Inflammatory macrophage (primary cell): ENCODE data around the gene FAM81A.
"Not testable (repeated sequence)": the region's sequence is repeated elsewhere in the genome, so short reads cannot be mapped to it uniquely, and the experiment has no call there.

Experiments
- DNase-seq, 2 donors: peaks; one replicate each; pipeline ENCODE4 v3.0.0-alpha.2; 2020 to 2022

Gene FAM81A

DNA sequence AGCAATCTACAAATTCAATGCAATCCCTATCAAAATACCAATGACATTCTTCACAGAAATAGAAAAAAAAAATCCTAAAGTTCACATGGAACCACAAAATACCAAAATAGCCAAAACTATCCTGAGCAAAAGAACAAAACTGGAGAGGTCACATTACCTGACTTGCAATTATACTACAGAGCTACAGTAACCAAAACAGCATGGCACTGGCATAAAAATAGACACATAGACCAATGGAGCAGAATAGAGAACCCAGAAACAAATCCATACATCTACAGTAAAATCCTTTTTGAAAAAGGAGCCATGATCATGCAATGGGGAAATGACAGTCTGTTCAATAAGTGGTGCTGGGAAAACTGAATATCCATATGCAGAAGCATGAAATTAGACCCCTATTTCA is 51.5 kb downstream of the FAM81A start:
- DNase-seq = not testable (repeated sequence)

DNA sequence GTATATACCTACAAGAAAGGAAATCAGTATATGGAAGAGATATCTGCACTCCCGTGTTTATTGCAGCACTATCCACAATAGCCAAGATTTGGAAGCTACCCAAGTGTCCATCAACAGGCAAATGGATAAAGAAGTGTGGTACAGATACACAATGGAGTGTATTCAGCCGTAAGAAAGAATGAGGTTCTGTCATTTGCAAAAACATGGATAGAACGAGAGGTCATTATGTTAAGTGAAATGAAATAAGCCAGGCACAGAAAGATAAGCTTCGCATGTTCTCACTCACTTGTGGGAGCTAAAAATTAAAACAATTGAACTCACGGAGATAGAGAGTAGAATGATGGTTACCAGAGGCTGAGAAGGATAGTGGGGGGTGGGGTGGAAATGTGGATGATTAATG is 53.1 kb downstream of the FAM81A start:
- no peak for DNase-seq

DNA sequence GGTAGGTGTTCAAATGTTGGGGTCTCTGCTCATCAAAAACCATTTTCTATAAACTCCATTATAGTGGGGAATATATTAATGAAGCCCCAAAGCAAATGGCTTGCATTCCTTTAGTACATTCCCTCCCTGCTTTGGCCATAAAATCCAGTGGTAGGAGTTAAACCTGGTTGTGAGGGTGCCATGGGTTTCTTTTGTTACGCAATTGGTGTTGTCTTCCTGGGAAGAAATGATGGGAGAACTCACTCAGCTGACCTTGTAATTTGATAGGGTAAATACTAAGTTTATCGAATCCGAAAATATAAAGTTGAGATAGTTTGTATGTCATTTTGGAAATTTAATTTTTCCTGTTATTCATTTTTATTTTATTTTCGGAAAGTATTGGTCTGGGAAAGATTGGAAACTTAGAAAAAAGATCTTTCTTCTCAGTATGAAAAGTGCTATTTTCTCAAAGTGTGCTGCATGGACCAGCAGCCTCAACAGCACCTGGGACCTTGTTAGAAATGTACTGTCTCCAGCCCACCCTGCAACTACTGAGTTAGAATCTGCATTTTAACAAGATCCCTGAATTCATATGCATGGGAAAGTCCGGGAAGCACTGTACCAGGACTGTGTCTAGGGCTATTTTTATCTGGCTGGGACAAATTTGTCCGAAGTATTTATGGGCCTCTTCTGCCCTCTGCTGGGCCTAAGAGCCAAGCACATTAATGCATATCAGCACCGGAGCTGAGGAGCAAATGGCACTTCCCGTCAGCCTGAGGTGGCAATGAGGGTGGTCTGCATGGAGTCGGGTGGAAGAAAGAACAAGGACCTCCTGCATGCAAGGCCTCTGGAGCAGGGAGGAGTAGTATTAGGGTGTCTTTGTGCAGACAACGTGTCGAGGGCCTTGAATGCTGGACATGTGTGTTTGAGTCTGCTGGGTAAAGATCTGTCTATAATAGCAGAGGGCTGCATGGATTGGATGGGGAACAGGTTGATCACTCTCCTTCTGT is 54.7 kb downstream of the FAM81A start:
- DNase-seq = peak; percentile 64

DNA sequence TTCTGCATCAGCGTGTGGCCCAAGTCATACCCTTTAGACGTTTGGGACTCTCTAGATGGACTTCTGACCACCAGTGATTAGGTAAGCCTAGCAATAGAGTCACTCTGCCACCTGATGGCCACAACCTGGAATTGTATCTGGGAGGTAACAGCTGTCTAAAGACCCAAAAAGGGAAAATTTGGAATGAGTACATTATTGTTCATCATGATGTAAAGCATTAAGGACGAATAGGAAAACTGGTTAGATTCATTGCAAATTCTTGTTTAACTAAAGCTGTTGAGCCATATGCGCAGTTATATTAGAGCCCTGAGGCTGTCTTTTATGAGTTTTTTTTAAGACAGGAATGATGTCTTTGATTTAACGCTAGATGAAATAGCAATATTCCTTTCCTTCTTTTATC is 63.6 kb downstream of the FAM81A start:
- peak; percentile 58 to 59 for DNase-seq

DNA sequence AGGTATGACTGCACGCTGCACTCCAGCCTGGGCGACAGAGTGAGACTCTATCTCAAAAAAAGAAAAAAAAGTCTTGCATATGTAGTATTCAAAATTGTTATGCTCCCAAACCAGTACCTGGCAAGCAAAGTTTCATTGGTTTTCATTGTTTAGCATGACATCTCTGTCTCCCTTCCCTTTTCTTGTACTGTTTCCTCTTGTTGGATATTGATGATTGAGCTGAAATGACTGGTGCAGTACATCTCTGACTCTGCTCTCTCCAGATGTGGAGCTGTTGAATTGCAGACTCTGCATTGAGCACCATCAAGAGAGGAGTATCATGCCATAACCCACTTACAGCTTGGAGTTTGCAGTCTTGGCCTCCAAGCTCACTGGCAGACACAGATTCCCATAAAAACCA is 77.2 kb downstream of the FAM81A start:
- DNase-seq = no peak

DNA sequence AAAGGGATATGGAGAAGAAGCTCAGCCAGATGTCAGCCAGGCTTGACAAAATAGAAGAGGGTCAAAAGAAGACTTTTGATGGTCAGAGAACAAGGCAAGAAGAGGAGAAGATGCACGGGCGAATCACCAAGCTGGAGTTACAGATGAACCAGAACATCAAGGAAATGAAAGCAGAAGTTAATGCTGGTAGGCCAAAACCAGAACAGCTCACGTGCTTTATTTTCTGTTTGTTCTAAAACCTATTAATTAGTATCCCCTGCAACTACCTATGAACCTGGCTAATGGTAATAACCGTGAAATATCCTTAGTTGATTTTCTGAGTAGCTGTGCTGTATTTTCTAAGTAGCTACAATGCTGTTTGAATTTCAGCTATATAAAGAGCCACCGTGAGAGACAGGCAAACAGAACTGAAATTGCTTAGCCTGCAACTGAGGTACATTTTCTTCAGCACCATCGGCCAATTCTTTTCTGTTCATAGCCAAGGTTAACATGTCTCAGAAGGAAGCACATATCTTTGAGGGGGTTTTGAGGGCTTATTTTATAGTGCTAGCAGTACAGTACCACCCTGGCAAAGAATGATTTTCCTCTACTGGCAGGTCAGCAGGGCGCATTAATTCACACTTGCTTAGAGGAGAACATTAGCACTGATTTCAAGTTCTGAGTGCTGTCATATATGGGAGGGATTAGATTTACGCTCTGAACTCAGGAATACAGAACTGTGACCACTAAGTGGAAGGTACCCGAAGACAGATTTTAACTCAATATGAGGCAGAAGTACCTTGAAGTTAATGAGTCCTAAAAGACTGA is 78.9 kb downstream of the FAM81A start:
- peak in 1 of 2 donors; percentile 23 for DNase-seq

DNA sequence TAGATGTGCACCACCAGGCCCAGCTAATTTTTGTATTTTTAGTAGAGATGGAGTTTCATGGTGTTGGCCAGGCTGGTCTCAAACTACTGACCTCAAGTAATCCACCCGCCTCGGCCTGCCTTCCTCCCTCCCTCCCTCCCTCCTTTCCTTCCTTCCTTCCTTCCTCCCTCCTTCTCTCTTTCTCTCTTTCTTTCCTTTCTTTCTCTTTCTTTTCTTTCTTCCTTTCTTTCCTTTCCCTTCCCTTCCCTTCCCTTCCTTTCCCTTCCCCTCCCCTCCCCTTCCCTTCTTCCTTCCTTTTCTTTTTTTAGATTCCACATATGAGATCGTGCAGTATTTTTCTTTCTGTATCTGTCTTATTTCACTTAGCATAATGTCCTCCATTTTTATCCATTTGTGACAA is 81.3 kb downstream of the FAM81A start:
- DNase-seq = no peak

DNA sequence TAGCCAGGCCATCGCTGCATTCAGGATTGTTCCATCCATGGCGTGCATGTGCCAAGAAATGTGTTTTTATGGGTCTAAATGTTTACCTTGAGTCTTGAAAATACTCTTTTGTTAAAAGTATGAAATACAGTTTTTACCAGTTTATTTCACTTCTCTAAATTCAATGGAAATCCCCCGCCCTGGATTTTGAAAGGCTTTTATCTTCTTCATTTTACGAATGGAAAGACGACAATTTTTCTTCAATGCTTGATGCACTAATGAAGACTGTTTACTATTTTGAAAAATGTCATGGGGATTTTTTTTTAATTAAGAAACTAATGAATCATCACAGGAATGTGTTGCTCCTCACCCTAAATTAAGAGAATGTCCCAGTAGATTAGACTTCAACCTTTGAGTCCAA is 83.5 kb downstream of the FAM81A start:
- peak; percentile 17 to 52 for DNase-seq

DNA sequence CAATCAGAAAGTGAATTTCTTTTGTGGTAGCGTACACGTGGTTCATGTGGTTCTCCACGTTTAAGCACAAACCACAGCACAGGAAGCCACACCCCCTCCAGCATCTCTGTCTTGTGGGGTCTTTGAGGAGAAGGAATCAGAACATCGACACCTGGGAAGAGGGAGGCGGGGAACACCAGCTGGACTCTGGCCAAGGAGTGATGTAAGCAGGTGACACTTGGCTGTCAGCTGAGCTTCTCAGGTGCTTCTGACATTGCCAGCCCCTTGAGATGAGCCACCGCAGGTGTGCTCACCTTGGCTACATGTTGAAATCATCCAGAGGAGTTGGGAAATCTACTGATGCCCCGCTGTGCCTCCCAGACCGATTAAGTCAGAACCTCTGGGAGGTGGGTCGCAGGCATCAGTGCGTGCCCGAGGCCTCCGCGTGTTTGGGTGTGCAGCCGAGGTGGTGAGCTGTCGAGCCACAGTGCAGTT is 85.0 kb downstream of the FAM81A start:
- DNase-seq = peak in 1 of 2 donors; percentile 18

DNA sequence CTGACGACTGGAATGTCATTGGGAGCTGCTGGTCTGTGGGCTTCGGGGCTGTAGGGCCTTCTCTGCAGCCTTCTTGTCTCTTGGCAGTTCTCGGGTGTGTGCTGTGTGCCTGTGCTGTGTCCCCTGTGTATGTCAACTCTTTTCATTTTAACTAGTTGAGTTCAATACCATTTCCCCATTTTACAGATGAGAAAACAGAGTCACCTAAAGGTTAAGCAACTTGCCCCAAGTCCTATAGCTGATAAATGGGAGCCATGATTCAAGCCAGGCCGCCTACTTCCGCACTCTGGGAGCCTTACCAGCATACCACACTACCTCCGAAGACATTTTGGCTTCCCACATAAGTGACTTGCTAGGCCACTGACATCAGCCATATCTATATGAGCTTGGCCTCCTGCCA is 85.7 kb downstream of the FAM81A start:
- no peak for DNase-seq

DNA sequence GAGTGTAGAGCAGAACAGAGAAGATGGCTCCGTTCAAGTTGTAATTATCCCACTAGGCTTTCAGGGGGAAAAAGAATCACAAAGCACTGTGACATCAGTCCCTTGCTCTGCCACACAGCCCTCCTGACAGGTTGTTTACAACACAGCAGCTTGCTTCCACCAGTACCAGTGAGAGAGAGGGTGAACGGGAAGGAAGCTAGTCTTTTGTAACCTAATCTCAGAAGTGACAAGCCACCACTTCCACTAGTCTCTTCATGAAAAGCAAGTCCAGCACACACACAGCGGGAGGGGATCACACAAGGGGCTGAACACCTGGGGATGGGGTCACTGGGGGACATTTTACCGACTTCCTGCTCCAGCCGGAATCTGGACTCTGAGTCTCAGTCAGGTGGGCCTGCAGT is 86.3 kb downstream of the FAM81A start:
- DNase-seq = peak; percentile 77 to 80

DNA sequence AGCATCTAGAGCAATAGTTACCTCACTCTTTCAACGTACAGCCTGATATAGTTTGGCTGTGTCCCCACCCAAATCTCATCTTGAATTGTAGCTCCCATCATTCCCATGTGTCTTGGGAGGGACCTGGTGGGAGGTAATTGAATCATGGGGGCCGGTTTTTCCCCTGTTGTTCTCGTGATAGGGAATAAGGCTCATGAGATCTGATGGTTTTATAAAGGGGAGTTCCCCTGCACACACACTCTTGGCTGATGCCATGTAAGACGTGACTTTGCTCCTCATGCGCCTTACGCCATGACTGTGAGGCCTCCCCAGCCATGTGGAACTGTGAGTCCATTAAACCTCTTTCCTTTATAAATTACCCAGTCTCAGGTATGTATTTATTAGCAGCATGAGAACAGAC is 88.5 kb downstream of the FAM81A start:
- not testable (repeated sequence) for DNase-seq

DNA sequence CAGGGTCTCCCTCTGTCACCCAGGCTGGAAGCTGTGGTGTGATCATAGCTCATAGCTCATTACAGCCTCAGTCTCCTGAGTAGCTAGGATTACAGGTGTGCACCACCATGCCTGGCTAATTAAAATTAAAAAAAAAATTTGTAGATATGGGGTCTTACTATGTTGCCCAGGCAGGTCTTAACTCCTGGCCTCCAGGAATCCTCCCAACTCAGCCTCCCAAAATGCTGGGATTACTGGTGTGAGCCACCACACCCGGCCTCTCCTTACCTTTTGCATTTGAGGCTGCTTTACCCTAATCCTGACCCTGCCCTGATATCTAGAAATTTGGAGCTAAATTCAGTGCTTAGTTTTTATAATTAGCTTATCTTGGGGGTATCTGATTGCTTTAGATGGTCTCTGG is 90.4 kb downstream of the FAM81A start:
- no peak for DNase-seq

DNA sequence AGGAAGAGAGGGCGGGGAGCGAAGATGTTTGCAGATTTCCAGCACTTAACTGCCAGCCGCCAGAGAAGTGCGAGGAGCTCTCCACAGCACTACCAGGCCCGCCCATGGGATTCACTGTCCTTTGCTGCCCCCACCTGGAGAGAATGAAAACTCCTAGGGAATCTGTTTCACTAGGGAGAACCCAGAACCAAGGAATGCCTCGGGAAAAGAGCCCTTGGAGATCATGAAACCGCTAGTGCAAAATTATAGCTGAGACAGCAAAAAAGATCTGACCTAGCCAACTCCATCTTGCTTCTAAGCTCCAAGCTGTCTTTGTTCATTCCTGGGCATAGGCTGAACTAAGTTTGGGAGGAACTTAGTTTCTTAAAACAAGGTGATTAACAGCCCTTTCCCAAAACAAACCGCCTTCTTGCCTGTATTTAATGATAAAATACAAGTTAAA is 91.0 kb downstream of the FAM81A start:
- peak; percentile 83 to 84 for DNase-seq

DNA sequence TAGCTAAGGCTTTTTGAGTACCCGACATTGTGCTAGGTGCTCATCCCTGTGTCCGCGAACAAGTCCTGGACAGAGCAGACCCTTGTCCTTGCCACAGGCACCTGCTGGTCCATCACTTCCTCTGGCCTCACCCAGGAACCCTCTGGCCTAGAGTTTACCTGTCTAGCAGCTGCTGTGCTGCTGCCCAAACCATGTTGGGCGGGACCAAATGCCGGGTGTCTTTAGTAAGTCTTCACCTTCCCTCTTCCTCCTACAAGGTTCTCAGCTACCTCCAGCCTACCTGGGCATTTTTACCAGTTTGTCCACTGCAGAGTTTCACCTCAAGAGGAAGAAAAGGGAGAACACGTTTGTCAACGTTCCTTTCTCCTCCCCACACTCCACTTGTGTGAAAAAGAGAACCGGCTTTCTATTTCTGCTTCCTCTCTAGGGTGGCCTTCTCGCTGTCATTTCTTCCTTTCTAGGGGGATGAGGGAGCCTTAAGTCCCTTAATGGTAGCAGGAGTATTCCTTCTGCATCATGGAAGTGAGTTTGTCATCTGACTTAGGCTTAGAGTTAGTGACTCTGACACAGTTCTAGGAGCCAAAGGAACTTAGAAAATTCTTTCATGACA is 93.2 kb downstream of the FAM81A start:
- DNase-seq = peak; percentile 19 to 24

DNA sequence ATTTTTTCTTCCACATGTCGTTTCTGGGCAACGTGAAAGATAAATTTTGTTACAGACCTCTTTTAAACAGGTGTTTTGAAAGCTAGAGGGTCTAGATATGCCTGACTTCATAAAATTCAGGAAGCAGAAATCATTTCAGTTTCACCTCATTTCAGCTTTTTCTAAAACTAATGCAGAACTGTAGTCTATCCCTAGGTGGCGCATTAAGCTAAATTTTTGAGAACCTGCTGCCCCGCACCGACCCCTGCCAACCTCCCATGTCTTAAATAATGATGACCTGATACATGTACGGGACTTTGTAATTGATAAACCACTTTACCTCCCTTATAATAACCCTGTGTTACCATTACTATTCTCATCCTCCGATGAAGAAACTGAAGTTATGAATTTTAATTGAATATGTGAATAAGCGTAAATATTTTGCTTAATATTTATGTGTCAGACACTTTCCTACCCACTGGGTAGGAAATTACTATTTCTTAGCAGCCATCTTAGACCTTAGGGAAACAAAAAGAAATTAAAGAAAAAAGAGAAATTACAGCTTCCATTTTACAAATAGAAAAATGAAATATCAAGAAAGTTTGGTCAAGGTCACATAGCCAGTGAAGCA is 94.9 kb downstream of the FAM81A start:
- DNase-seq = peak; percentile 38 to 64

DNA sequence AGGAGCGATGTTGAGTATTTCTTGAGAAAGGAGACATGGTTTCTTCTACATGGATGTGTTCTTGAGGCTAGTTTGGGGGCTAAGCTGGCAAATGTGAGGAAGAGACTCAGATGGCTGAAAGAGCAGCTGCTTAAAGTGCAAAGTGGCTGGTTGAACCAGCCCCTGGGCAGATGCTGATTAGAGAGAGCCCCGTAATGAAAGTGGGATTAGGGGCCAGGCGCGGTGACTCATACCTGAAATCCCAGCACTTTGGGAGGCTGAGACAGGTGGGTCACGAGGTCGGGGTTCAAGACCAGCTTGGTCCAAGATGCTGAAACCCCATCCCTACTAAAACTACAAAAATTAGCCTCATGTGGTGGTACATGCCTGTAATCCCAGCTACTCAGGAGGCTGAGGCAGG is 98.6 kb downstream of the FAM81A start:
- DNase-seq = no peak

DNA sequence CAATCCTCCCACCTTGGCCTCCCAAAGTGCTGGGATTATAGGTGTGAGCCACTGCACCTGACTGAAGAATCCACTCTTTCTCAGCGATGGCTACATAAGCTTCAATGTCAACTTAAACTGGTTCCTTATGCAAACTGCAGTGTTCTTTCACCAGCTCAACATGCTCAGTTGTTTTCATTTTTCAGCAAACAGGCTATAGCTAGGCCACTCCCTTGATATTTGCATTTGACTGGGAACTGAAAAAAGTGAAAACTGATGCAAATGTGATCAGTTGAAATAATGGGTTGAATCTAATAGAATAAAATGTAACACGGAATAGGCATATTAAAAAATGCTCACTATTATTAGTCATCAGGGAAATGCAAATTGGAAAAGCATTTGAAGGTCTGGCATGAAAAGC is 99.4 kb downstream of the FAM81A start:
- DNase-seq = no peak

DNA sequence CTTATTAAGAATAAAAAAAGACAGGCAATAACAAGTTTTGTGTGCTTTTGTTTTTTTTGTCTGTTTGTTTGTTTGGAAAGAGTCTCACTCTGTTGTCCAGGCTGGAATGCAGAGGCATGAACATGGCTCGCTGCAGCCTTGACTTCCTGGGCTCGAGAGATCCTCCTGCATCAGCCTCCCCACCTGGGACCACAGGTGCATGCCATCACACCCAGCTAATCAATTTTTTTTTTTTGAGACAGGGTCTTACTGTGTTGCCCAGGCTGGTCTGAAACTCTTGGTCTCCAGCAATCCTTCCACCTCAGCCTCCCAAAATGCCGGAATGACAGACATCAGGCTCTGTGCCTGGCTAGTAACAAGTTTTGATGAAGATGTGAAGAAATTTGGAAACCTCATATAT is 100.5 kb downstream of the FAM81A start:
- DNase-seq = no peak

DNA sequence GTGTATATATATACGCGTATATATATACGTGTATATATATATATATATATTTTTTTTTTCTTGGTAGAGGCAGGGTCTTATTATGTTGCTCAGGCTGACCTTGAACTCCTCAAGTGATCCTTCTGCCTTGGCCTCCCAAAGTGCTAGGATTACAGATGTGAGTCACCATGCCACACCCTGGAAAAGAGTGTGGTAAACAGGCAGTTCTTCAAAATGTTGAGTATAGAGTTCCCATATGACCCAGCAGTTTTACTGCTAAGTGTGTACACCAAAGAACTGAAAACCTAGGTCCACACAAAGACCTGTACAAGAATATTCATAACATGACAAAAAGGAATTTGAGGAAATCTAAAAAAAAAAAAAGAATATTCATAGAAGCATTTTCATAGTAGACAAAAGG is 101.8 kb downstream of the FAM81A start:
- peak; percentile 50 to 68 for DNase-seq

DNA sequence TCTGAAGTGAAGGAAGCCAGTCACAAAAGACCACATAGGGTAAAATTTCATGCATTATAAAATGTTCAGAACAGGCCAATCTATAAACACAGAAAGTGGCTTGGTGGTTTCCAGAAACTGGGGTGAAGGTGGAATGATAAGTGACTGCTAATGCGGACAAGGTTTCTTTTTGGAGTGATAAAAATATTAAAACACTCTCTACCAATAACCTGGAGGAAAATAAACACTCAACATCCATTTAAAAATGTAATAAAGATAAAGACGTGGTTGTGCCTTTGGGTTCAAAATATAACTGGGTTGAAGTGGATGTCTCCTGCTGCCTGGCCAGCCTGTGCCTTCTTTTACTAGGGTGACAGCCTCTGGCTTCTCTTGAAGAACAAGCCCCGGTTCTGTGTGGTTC is 102.7 kb downstream of the FAM81A start:
- no peak for DNase-seq

DNA sequence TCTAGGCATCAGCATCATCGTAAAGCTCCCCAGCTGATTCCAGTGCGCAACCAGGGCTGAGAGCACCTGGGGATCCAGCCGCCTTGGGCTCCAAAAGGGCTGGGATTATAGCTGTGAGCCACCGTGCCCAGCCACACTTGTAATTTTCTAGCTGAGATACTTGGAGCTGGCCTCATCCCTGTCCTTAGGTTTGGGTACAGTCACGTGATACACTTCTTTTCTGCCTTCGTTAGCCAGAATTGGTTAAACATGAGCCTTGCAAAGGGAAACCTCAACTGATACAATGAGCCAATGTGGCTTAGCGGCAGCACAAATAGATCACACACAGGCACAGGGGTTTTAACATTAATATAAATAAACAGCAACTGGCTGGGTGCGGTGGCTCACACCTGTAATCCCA is 103.8 kb downstream of the FAM81A start:
- DNase-seq = no peak
